ENCODE data around the gene STOM. TPM values are rescaled to one million over a fixed set of nuclear protein-coding genes. Genes with fewer than 3 reads are reported as not detected.
"Not testable (repeated sequence)": the region's sequence is repeated elsewhere in the genome, so short reads cannot be mapped to it uniquely, and the experiment has no call there.

The STOM gene
- 301 TPM for total RNA-seq

GRCh38 chr9:121369595-121370265 is at the start of gene STOM:
STOM (minus strand) TSS chr9:121370250; CDS start chr9:121370187, 63 bp downstream.
- DNase-seq (ENCODE audit: low spot score): peak; percentile 92
- peak; percentile 79 for ATAC-seq
- intact Hi-C loops (cut with DNase I): no loop called here

GRCh38 chr9:121411993-121412392 is 41.9 kb upstream of the STOM start:
- DNase-seq (ENCODE audit: low spot score) (no peak), ATAC-seq (no peak)
- intact Hi-C loops (cut with DNase I): no loop called here

GRCh38 chr9:121405899-121406298 is 35.8 kb upstream of the STOM start:
- intact Hi-C loops (cut with DNase I): no loop called here
- DNase-seq (ENCODE audit: low spot score) (no peak), ATAC-seq (no peak)

- intact Hi-C loops (cut with DNase I): no loop called here
- ATAC-seq (no peak), DNase-seq (ENCODE audit: low spot score) (no peak)
These were observed 34.9 kb upstream of the STOM start for GRCh38 chr9:121404906-121405305.

- DNase-seq (ENCODE audit: low spot score) (no peak), ATAC-seq (peak; percentile 67)
- intact Hi-C loops (cut with DNase I): loop anchor here (10.0 kb wide), 2 partner anchors 75 to 195 kb away; partner anchors contain the start of gene RAB14
These were observed 30.0 kb upstream of the STOM start for GRCh38 chr9:121399883-121400607.

GRCh38 chr9:121399126-121399882 is 29.3 kb upstream of the STOM start:
- ATAC-seq (no peak), DNase-seq (ENCODE audit: low spot score) (no peak)
- intact Hi-C loops (cut with DNase I): loop anchor here (10.0 kb wide), 2 partner anchors 75 to 195 kb away; partner anchors contain the start of gene RAB14

GRCh38 chr9:121398374-121398773 is 28.3 kb upstream of the STOM start:
- ATAC-seq (no peak), DNase-seq (ENCODE audit: low spot score) (no peak)
- intact Hi-C loops (cut with DNase I): loop anchor here (10.0 kb wide), 2 partner anchors 74 to 194 kb away; partner anchors contain the start of gene RAB14

- ATAC-seq: not testable (repeated sequence)
- intact Hi-C loops (cut with DNase I): loop anchor here (10.0 kb wide), 2 partner anchors 72 to 192 kb away; partner anchors contain the start of gene RAB14
These were observed 27.2 kb upstream of the STOM start for GRCh38 chr9:121397277-121397676.

GRCh38 chr9:121395558-121395957 is 25.5 kb upstream of the STOM start:
- ATAC-seq (no peak), DNase-seq (ENCODE audit: low spot score) (no peak)
- intact Hi-C loops (cut with DNase I): loop anchor here (10.0 kb wide), 2 partner anchors 71 to 191 kb away; partner anchors contain the start of gene RAB14

More at GRCh38 chr9:121397277-121397676, 27.2 kb upstream of the STOM start:
- DNase-seq (ENCODE audit: low spot score): not testable (repeated sequence)

GRCh38 chr9:121394292-121394691 is 24.2 kb upstream of the STOM start:
- ATAC-seq (no peak), DNase-seq (ENCODE audit: low spot score) (no peak)
- intact Hi-C loops (cut with DNase I): loop anchor here (10.0 kb wide), 2 partner anchors 69 to 189 kb away; partner anchors contain the start of gene RAB14

- intact Hi-C loops (cut with DNase I): loop anchor here (10.0 kb wide), 2 partner anchors 69 to 189 kb away; partner anchors contain the start of gene RAB14
- DNase-seq (ENCODE audit: low spot score): no peak
- no peak for ATAC-seq
These were observed 23.3 kb upstream of the STOM start for GRCh38 chr9:121393318-121393717.

GRCh38 chr9:121390372-121390771 is 20.3 kb upstream of the STOM start:
- intact Hi-C loops (cut with DNase I): loop anchor here (10.0 kb wide), 2 partner anchors 66 to 186 kb away; partner anchors contain the start of gene RAB14
- no peak for DNase-seq (ENCODE audit: low spot score)
- ATAC-seq: no peak

GRCh38 chr9:121388140-121388905 is 18.3 kb upstream of the STOM start:
- DNase-seq (ENCODE audit: low spot score) (no peak), ATAC-seq (no peak)
- intact Hi-C loops (cut with DNase I): no loop called here

- intact Hi-C loops (cut with DNase I): no loop called here
- ATAC-seq (no peak), DNase-seq (ENCODE audit: low spot score) (no peak)
These were observed 16.6 kb upstream of the STOM start for GRCh38 chr9:121386442-121387175.

- intact Hi-C loops (cut with DNase I): no loop called here
- no peak for ATAC-seq
These were observed 13.7 kb upstream of the STOM start for GRCh38 chr9:121383715-121384114.

GRCh38 chr9:121380846-121381245 is 10.8 kb upstream of the STOM start:
- ATAC-seq: no peak
- DNase-seq (ENCODE audit: low spot score): no peak
- intact Hi-C loops (cut with DNase I): no loop called here

More at GRCh38 chr9:121383715-121384114, 13.7 kb upstream of the STOM start:
- DNase-seq (ENCODE audit: low spot score): no peak

GRCh38 chr9:121376214-121376830 is 6.3 kb upstream of the STOM start:
- DNase-seq (ENCODE audit: low spot score): no peak
- ATAC-seq: no peak
- intact Hi-C loops (cut with DNase I): no loop called here

Measured in sciatic nerve (tissue), 2 donors.